ENCODE measurements around the gene RAB3GAP2.
"Not testable (repeated sequence)": the region's sequence is repeated elsewhere in the genome, so short reads cannot be mapped to it uniquely, and the experiment has no call there.

Gene RAB3GAP2

DNA sequence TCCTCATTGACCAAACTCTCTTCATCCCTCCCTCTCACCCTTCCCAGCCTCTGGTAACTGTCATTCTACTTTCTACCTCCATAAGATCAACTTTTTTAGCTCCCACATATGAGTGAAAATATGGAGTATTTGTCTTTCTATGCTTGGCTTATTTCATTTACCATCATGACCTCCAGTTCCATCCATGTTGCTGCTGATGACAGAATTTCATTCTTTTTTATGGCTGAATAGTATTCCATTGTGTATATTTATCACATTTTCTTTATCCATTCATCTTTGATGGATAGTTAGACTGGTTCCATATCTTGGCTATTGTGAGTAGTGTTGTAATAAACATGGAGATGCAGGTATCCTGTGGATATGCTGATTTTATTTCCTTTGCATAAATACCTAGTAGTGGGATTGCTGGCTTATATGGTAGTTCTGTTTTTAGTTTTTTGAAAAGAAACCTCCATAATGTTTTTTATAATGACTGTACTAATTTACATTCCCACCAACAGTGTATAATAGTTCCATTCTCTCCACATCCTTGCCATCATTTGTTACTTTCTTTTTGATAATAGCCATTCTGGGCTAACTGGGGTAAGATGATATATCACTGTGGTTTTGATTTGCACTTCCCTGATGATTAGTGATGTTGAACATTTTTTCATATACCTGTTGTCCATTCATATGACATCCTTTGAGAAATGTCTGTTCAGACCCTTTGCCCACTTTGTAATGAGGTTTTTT is 142.6 kb downstream of the RAB3GAP2 start:
- no peak for DNase-seq

DNA sequence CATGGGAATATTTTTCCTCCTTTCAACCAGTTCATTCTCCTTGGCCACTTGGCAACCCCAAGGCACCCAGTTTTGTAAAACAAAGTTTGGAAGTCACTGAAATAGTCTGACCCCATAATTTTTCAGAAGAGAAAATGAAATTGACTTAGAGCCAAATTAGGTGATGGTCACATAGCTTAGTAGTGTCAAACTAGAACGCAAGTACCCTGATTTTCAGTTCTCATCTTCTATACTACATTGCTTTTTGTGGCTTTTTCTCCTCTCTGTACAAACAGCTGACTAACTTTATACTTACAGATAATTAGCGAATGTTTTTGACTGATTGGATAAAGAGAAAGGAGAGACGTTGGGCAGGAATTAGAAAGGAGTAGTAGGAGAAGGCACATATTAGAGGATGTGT is 145.2 kb downstream of the RAB3GAP2 start:
- DNase-seq, result no peak

DNA sequence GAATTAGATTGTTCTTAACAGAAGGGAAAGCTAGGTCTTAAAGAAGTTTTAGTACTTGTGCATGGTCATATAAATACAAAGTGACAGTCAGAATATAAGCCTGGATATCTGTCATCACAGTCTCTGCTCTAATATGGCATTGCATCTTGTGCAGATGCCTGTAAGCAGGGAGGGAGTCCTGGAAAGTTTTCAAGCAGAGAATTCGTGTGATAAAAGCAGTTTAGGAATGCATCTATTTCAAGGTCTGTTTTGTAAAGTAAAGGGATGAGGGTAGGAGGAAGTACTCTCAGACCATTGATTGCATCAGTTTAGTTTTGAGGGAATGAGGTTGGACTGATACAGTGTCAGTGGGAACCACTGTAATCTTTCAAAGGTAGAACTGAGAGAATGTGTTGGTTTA is 147.7 kb downstream of the RAB3GAP2 start:
- peak in 2 of 4 experiments; percentile 5 to 29 for DNase-seq

DNA sequence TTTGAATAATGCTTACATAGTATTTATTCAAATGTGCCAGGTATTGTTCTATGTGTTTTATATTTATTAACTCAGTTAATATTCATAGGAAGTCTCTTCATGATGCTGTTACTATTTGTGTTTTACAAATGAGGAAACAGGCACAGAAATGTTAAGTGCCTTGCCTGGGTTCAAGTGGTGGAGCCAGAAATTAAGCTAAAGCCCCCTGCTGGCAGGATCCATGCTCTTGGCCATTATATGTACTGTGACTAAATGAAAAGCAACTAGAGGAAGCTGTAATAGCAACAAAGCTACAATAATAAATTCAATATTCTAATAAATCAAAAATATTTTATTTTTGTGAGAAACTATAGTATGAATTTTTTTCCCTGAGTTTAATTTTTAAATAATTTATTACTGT is 148.4 kb downstream of the RAB3GAP2 start:
- DNase-seq, result peak; percentile 4 to 28 (median 14)

DNA sequence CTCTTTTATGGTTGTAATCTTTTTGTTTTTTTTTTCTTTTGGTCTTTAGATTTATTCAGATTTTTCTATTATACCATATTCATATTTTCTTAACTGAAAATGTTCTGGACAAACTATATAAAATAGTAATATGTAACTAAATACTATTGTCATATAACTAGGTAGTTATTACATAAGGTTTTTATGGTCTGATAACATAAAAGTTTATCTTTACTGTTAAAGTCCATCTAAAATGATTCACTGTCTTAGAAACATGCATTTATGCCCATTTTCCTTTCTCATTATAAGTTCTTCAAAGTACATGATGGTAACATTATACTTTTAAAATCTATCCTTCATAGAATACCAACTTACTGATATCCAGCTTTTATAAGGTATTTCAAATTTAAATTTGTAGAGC is 149.2 kb downstream of the RAB3GAP2 start:
- DNase-seq, result no peak

DNA sequence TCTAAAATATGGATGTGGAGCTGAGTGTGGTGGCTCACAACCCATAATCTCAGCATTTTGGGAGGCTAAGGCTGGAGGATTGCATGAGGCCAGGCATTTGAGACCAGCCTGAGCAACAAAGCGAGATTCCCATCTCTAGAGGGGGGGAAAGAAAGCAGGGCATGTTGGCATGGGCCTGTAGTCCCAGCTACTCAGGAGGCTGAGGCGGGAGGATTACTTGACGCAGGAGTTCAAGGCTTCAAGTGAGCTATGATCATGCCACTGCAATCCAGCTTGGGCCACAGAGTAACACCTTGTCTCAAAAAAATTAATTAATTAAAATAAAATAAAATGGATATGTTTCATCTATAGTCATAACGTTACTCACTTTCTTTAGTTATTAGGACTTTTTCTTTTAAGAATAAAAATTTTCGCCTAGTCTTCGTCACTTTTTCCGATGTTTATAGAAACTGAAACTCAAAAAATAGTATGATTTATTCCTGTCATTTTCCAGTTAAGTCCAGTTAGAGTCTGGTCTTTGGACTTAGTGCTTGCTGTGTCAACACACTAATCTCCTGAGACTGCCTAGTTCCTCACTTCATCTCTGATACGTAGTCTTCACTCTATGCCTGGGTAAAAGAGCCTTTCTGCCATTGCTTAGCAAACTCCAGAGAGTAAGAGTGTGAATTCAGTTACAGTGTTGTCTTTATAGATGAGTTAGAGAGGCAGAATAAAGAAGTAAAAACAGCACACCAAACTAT is 150.3 kb downstream of the RAB3GAP2 start:
- DNase-seq, result no peak

DNA sequence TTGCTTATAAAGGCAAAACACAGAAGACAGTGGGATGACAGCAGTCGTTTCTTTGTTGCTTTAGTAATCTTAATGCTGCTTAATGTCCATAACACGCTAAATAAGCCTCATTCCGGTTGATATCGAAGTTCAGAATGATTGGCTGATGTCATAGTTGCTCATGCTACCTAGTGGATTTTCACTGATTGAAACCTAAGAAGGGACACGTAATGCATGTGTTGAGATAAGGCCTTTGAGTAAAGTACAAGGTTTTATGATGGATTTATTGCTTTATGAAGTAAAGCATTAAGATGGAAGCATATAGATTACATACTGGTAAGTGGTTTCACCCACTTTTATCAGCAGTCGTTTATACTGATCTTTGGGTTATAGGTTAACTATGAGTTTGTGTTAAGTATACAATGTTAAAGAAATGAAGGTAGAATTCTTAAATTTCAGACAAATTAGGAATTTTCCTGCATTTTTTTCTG is 153.2 kb downstream of the RAB3GAP2 start:
- DNase-seq, result no peak

DNA sequence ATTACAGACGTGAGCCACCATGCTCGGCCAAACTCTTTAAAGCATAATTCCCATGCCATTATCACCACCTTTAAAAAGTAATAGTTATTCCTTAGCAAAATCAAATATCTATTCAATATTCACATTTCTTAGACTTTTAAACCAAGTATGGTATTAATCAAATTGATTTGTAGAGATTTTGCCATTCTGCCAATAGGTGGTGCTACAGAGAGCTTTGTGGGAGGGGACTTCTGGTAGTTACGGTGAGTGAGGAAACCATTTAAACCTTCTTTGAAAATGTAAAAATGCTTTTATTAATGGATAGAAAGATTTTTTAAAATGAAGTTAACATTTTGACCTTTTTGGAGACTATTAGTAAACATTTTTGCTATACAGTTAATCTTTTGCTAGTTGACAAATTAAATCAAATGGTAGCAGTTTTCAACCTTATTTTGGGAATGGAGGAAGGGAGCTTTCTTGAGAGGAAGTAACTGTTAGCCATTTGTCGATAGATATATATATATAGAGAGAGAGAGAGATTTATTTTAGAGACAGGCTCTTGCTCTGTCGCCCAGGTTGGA is 159.0 kb downstream of the RAB3GAP2 start:
- peak; percentile 40 to 57 (median 50) for DNase-seq

DNA sequence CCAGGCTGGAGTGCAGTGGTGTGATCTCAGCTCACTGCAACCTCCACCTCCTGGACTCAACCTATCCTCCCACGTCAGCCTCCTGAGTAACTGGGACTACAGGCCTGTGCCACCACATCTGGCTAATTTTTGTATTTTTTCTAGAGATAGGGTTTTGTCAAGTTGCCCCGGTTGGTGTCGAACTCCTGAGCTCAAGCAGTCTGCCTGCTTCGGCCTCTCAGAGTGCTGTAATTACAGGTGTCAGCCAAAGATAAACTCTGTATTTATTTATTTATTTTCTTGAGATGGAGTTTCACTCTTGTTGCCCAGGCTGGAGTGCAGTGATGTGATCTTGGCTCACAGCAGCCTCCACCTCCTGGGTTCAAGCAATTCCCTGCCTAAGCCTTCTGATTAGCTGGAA is 159.7 kb downstream of the RAB3GAP2 start:
- DNase-seq, result not testable (repeated sequence)

DNA sequence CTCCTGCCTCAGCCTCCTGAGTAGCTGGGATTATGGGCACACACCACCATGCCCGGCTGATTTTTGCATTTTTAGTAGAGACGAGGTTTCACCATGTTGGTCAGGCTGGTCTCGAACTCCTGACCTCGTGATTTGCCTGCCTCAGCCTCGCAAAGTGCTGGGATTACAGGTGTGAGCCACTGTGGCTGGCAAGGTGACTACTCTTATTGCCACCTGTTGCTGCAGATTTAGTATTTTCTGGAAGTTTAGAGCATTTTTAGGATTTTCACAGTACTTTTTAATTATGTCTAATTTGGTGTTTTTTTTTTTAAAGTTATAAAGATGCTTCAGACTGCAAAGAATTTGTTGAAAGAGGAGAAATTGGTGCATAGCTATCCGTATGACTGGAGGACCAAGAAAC is 161.8 kb downstream of the RAB3GAP2 start:
- not testable (repeated sequence) for DNase-seq

DNA sequence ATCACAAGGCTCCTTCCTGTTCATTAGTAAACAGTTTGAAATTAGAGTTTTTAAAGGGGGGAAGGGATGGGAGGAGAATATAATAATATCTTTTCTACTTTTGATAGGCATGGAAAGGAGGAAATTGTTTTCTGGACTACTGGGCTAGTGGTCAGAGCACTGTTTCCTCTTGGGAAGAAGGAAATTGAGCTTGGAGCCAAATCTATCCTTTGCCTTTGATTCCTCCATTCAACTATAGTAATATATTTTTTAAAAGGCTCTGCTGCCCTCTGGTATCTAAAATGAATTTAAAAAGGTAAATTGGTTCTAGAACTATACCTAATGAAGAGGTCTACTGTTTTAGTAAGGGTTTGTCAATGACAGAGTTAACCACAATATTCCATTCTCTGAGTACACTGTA is 172.4 kb downstream of the RAB3GAP2 start:
- DNase-seq, result no peak

All from suppressor macrophage (primary cell).